Liver (tissue), 3 donors: Measurements from ENCODE around the gene ADGRF1.

Source experiments
- EGR1 ChIP-seq, 2 donors: IDR thresholded peaks; 2 replicates each; pipeline ENCODE4 v1.6.1; 2016 to 2018; ENCODE audit warnings: antibody characterized with exemption in 2 of 2, low read depth in 2 of 2
- FOXA1 ChIP-seq: IDR thresholded peaks from 2 replicates; pipeline ENCODE4 v1.6.1; 2016; ENCODE audit warnings: antibody characterized with exemption
- FOXA2 ChIP-seq: IDR thresholded peaks from 2 replicates; pipeline ENCODE4 v1.6.1; 2016; ENCODE audit warnings: antibody characterized with exemption
- HNF4A ChIP-seq, 2 donors: conservative IDR thresholded peaks; 2 replicates each; pipeline ENCODE4 v1.6.1; 2016; ENCODE audit warnings: antibody characterized with exemption in 2 of 2, mild to moderate bottlenecking in 2 of 2
- REST ChIP-seq: IDR thresholded peaks from 2 replicates; pipeline ENCODE4 v1.6.1; 2016; ENCODE audit warnings: antibody characterized with exemption, mild to moderate bottlenecking
- SP1 ChIP-seq: IDR thresholded peaks from 2 replicates; pipeline ENCODE4 v1.6.1; 2018; ENCODE audit warnings: antibody characterized with exemption, mild to moderate bottlenecking
- TAF1 ChIP-seq: conservative IDR thresholded peaks from 2 replicates; pipeline ENCODE4 v1.6.1; 2016; ENCODE audit warnings: antibody characterized with exemption, mild to moderate bottlenecking
- YY1 ChIP-seq: IDR thresholded peaks from 2 replicates; pipeline ENCODE4 v1.6.1; 2016; ENCODE audit warnings: antibody characterized with exemption, mild to moderate bottlenecking
- TF ChIP-seq, protein P1 (sequence below): fragments of 150-350 bp; IDR thresholded peaks from 2 replicates; pipeline ENCODE4 v1.5.1; 2017; ENCODE audit warnings: improper control_type of control experiment, low read depth, low read length; ENCODE audit not compliant: missing input control
- TF ChIP-seq, protein P2 (sequence below): IDR thresholded peaks from 2 replicates; pipeline ENCODE4 v1.6.1; 2016; ENCODE audit warnings: antibody characterized with exemption
- donor health status: healthy.
- donor health status: healthy.

GRCh38 chr6:47070461-47070860 lies 28.3 kb upstream of the ADGRF1 start:
- TF ChIP-seq, protein P1, sequence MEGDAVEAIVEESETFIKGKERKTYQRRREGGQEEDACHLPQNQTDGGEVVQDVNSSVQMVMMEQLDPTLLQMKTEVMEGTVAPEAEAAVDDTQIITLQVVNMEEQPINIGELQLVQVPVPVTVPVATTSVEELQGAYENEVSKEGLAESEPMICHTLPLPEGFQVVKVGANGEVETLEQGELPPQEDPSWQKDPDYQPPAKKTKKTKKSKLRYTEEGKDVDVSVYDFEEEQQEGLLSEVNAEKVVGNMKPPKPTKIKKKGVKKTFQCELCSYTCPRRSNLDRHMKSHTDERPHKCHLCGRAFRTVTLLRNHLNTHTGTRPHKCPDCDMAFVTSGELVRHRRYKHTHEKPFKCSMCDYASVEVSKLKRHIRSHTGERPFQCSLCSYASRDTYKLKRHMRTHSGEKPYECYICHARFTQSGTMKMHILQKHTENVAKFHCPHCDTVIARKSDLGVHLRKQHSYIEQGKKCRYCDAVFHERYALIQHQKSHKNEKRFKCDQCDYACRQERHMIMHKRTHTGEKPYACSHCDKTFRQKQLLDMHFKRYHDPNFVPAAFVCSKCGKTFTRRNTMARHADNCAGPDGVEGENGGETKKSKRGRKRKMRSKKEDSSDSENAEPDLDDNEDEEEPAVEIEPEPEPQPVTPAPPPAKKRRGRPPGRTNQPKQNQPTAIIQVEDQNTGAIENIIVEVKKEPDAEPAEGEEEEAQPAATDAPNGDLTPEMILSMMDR, result no peak
- no peak for TF ChIP-seq SP1
- TF ChIP-seq REST, result no peak
- TF ChIP-seq, protein P2, sequence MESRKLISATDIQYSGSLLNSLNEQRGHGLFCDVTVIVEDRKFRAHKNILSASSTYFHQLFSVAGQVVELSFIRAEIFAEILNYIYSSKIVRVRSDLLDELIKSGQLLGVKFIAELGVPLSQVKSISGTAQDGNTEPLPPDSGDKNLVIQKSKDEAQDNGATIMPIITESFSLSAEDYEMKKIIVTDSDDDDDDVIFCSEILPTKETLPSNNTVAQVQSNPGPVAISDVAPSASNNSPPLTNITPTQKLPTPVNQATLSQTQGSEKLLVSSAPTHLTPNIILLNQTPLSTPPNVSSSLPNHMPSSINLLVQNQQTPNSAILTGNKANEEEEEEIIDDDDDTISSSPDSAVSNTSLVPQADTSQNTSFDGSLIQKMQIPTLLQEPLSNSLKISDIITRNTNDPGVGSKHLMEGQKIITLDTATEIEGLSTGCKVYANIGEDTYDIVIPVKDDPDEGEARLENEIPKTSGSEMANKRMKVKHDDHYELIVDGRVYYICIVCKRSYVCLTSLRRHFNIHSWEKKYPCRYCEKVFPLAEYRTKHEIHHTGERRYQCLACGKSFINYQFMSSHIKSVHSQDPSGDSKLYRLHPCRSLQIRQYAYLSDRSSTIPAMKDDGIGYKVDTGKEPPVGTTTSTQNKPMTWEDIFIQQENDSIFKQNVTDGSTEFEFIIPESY, result no peak
- TF ChIP-seq HNF4A (conservative IDR thresholded peaks at IDR 0.05), result no peak
- TF ChIP-seq TAF1, result no peak
- TF ChIP-seq EGR1 (IDR thresholded peaks at IDR 0.05; ENCODE audit: low read depth in 2 of 2), result no peak
- no peak for TF ChIP-seq YY1
- no peak for TF ChIP-seq FOXA2
- TF ChIP-seq FOXA1, result no peak
